Measurements from ENCODE around the gene UBR4. TPM values are rescaled to one million over a fixed set of nuclear protein-coding genes. Genes with fewer than 3 reads are reported as not detected.

Gene UBR4
- total and polyA plus RNA-seq, 12 donors = 82.3 to 278 (median 119) TPM

- Histone ChIP-seq H3K4me1 (replicated peaks in 1 of 2) (no peaks in the 10 kb centered on the region), H3K9me3 (replicated peaks in 1 of 3) (no peaks in the 10 kb centered on the region), H3K4me3 (no peak overlapping the region), H3K27ac (no peak overlapping the region), H3K27me3 (no peaks in the 10 kb centered on the region), H3K36me3 (replicated peaks in 1 of 2) (no peaks in the 10 kb centered on the region)
- WGBS, 4 donors = 78 to 90% (median 83%) methylated on average over 3 to 4 of the region's 4 CpGs
- TF ChIP-seq POLR2A (IDR thresholded peaks at IDR 0.05) (no peak), CTCF (IDR thresholded peaks at IDR 0.05) (no peak)
- no peak for DNase-seq
- intact Hi-C loops (cut with DNase I) = no loop called here
Observed at GRCh38 chr1:19037659-19038058, 172.4 kb downstream of the UBR4 start.

GRCh38 chr1:19036813-19037605, 173.1 kb downstream of the UBR4 start:
- H3K4me1 ChIP-seq (replicated peaks in 1 of 2) = no peaks in the 10 kb centered on the region
- no peak for TF ChIP-seq CTCF (IDR thresholded peaks at IDR 0.05)
- no peak for TF ChIP-seq POLR2A (IDR thresholded peaks at IDR 0.05)
- H3K4me3 ChIP-seq = no peak overlapping the region
- 92 to 95% (median 94%) methylated on average over 15 of the region's 15 CpGs for WGBS, 4 donors
- peak in 2 of 7 donors; percentile 0 to 7 for DNase-seq
- no peaks in the 10 kb centered on the region for H3K27me3 ChIP-seq
- no peak overlapping the region for H3K27ac ChIP-seq
- intact Hi-C loops (cut with DNase I) = no loop called here
- no peaks in the 10 kb centered on the region for H3K9me3 ChIP-seq (replicated peaks in 1 of 3)
- no peaks in the 10 kb centered on the region for H3K36me3 ChIP-seq (replicated peaks in 1 of 2)

GRCh38 chr1:19036041-19036812, 173.8 kb downstream of the UBR4 start:
- Histone ChIP-seq H3K4me3 (no peak overlapping the region), H3K4me1 (replicated peaks in 1 of 2) (no peaks in the 10 kb centered on the region), H3K9me3 (replicated peaks in 1 of 3) (no peaks in the 10 kb centered on the region), H3K27ac (no peak overlapping the region), H3K36me3 (replicated peaks in 1 of 2) (no peaks in the 10 kb centered on the region), H3K27me3 (no peaks in the 10 kb centered on the region)
- 62 to 70% (median 68%) methylated on average over 15 to 17 of the region's 17 CpGs for WGBS, 4 donors
- TF ChIP-seq CTCF (IDR thresholded peaks at IDR 0.05) = no peak
- TF ChIP-seq POLR2A (IDR thresholded peaks at IDR 0.05) = no peak
- intact Hi-C loops (cut with DNase I) = no loop called here
- DNase-seq = peak in 2 of 7 donors; percentile 4 to 8

- 75 to 80% (median 77%) methylated on average over 6 to 7 of the region's 7 CpGs for WGBS, 4 donors
- H3K27ac ChIP-seq = no peak overlapping the region
- DNase-seq = peak in 2 of 7 donors; percentile 3 to 4
Observed at GRCh38 chr1:19035377-19036040, 174.6 kb downstream of the UBR4 start.

More at GRCh38 chr1:19035377-19036040, 174.6 kb downstream of the UBR4 start:
- H3K36me3 ChIP-seq (replicated peaks in 1 of 2) = no peaks in the 10 kb centered on the region
- H3K4me1 ChIP-seq (replicated peaks in 1 of 2) = no peaks in the 10 kb centered on the region
- intact Hi-C loops (cut with DNase I) = no loop called here
- H3K27me3 ChIP-seq = no peaks in the 10 kb centered on the region
- no peaks in the 10 kb centered on the region for H3K9me3 ChIP-seq (replicated peaks in 1 of 3)
- H3K4me3 ChIP-seq = no peak overlapping the region
- no peak for TF ChIP-seq POLR2A (IDR thresholded peaks at IDR 0.05)
- TF ChIP-seq CTCF (IDR thresholded peaks at IDR 0.05) = no peak
